Endothelial cell of hepatic sinusoid (primary cell): ENCODE measurements around the gene S100A11.

ENCODE experiments used
- in situ Hi-C: cut with HindIII; loops from 2 replicates; pipeline ENCODE4 v1.10.0; 2017; ENCODE audit warnings: low sequenced_read_pairs

Gene S100A11

GRCh38 chr1:152005360-152005912 lies 31.4 kb downstream of the S100A11 start:
- in situ Hi-C loops = no loop called here

GRCh38 chr1:152003846-152004442 lies 32.9 kb downstream of the S100A11 start:
- in situ Hi-C loops = no loop called here

GRCh38 chr1:152002960-152003359 lies 33.8 kb downstream of the S100A11 start:
- in situ Hi-C loops = no loop called here

- in situ Hi-C loops = no loop called here
Measured at GRCh38 chr1:152001631-152002584, 34.9 kb downstream of the S100A11 start.

- in situ Hi-C loops = no loop called here
Measured at GRCh38 chr1:152000964-152001630, 35.7 kb downstream of the S100A11 start.

GRCh38 chr1:151998611-151999362 lies 38.0 kb downstream of the S100A11 start:
- in situ Hi-C loops = no loop called here

- in situ Hi-C loops = no loop called here
Measured at GRCh38 chr1:151997284-151997570, 39.6 kb downstream of the S100A11 start.

GRCh38 chr1:151995774-151996173 lies 41.0 kb downstream of the S100A11 start:
- in situ Hi-C loops = no loop called here

GRCh38 chr1:151994956-151995355 lies 41.8 kb downstream of the S100A11 start:
- in situ Hi-C loops = no loop called here

GRCh38 chr1:151993734-151994496 lies 42.9 kb downstream of the S100A11 start, which contains the start of gene S100A10:
Gene S100A10, minus strand, starts transcription at chr1:151993859. Its CDS starts 7,629 bp downstream, at chr1:151986230.
- in situ Hi-C loops = no loop called here

- in situ Hi-C loops = no loop called here
Measured at GRCh38 chr1:151993084-151993733, 43.6 kb downstream of the S100A11 start.

- in situ Hi-C loops = no loop called here
Measured at GRCh38 chr1:151992303-151993083, 44.3 kb downstream of the S100A11 start.

GRCh38 chr1:151991663-151992302 lies 45.0 kb downstream of the S100A11 start:
- in situ Hi-C loops = no loop called here

GRCh38 chr1:151990856-151991198 lies 46.0 kb downstream of the S100A11 start:
- in situ Hi-C loops = no loop called here

- in situ Hi-C loops = no loop called here
Measured at GRCh38 chr1:151990058-151990855, 46.5 kb downstream of the S100A11 start.

GRCh38 chr1:151989211-151989862 lies 47.5 kb downstream of the S100A11 start:
- in situ Hi-C loops = loop anchor here (5.0 kb wide), 1 partner anchor 57 kb away; no protein-coding TSS in a partner anchor

- in situ Hi-C loops = loop anchor here (5.0 kb wide), 1 partner anchor 56 kb away; no protein-coding TSS in a partner anchor
Measured at GRCh38 chr1:151988405-151988923, 48.3 kb downstream of the S100A11 start.
